K562 (cell line): Measurements from ENCODE around the gene MARCHF5. TPM values are rescaled to one million over a fixed set of nuclear protein-coding genes. Genes with fewer than 3 reads are reported as not detected.

Experiments used
- CREB1 ChIP-seq, 2 experiments: sonication (generic) in 1 of 2; formaldehyde crosslinking in 1 of 2; IDR thresholded peaks; 2 replicates each; pipeline versions ENCODE4 v1.6.1 to v1.8.0; 2012 to 2022; ENCODE audit warnings: inconsistent platforms in 1 of 2, mild to moderate bottlenecking in 1 of 2, missing genetic modification reagents in 1 of 2, moderate library complexity in 1 of 2
- HNRNPK ChIP-seq: fragments of 200-400 bp; formaldehyde crosslinking; IDR thresholded peaks from one replicate; pipeline ENCODE4 v1.6.1; 2018; ENCODE audit warnings: mild to moderate bottlenecking, low read depth, low read length; ENCODE audit not compliant: poor library complexity, severe bottlenecking
- MAFK ChIP-seq: IDR thresholded peaks from 2 replicates; pipeline ENCODE4 v1.6.1; 2011; ENCODE audit warnings: low read length, improper control_type of control experiment
- MCM3 ChIP-seq: fragments of 450-650 bp; IDR thresholded peaks from 2 replicates; pipeline ENCODE4 v1.6.1; 2016
- PCBP2 ChIP-seq: fragments of 200-400 bp; formaldehyde crosslinking; IDR thresholded peaks from 2 replicates; pipeline ENCODE4 v1.6.1; 2018; ENCODE audit warnings: low read length, low read depth, mild to moderate bottlenecking, moderate library complexity; ENCODE audit not compliant: poor library complexity, severe bottlenecking
- PHF20 ChIP-seq: fragments of 450-650 bp; IDR thresholded peaks from 2 replicates; pipeline ENCODE4 v1.6.1; 2018; ENCODE audit not compliant: partially characterized antibody
- RBM34 ChIP-seq: fragments of 200-400 bp; formaldehyde crosslinking; IDR thresholded peaks from 2 replicates; pipeline ENCODE4 v1.6.1; 2018; ENCODE audit warnings: low read length, borderline replicate concordance; ENCODE audit not compliant: insufficient read depth
- SMARCA4 ChIP-seq: fragments of 450-650 bp; IDR thresholded peaks from 2 replicates; pipeline ENCODE4 v1.6.1; 2016
- TOE1 ChIP-seq, 2 experiments: fragments of 450-650 bp in 1 of 2; sonication (generic) in 1 of 2; formaldehyde crosslinking in 1 of 2; IDR thresholded peaks; 2 replicates each; pipeline versions ENCODE4 v1.7.1 to v1.8.0; 2016 to 2022; ENCODE audit warnings: borderline replicate concordance in 2 of 2, mild to moderate bottlenecking in 2 of 2, antibody characterized with exemption in 1 of 2, inconsistent platforms in 1 of 2, low read depth in 1 of 2, missing genetic modification reagents in 1 of 2, moderate library complexity in 1 of 2
- XRCC5 ChIP-seq: fragments of 200-400 bp; formaldehyde crosslinking; IDR thresholded peaks from 2 replicates; pipeline ENCODE4 v1.6.1; 2017; ENCODE audit warnings: low read depth, mild to moderate bottlenecking, low read length
- ZNF263 ChIP-seq: sonication (generic); formaldehyde crosslinking; IDR thresholded peaks from 2 replicates; pipeline ENCODE4 v1.8.0; 2022; ENCODE audit warnings: mild to moderate bottlenecking, missing genetic modification reagents, borderline replicate concordance
- ZNF699 ChIP-seq: fragments of 250-450 bp; sonication (Bioruptor Pico); IDR thresholded peaks from 2 replicates; pipeline ENCODE4 v1.8.0; 2021; ENCODE audit warnings: mild to moderate bottlenecking, moderate library complexity; ENCODE audit not compliant: insufficient replicate concordance
- ZNF717 ChIP-seq: fragments of 250-450 bp; sonication (Bioruptor Pico); IDR thresholded peaks from 2 replicates; pipeline ENCODE4 v1.5.0; 2021
- polyA plus RNA-seq, 8 experiments: library from polyadenylated mRNA; depleted of rRNA in 4 of 8; stranded (reverse) in 5 of 8; unstranded in 3 of 8; fragments of >200 nt; fragmentation: Nextera tagmentation in 2 of 8; fragmentation: Illumina TruSeq in 1 of 8; extraction: Ambion mirVana in 2 of 8; extraction: Trizol in 1 of 8; gene quantifications; 2 replicates each; pipeline versions ENCODE4 v1.2.1 to v1.2.3, GENCODE V29; 2011 to 2014; ENCODE audit warnings: inconsistent platforms in 1 of 8, missing spikeins in 1 of 8
- total RNA-seq, 7 experiments: library from RNA; depleted of rRNA in 6 of 7; stranded (reverse); fragments of >200 nt in 6 of 7; fragmentation: Illumina TruSeq in 2 of 7; extraction: Trizol in 2 of 7; gene quantifications; 2 replicates each; pipeline versions ENCODE4 v1.2.1 to v1.2.3, GENCODE V29; 2011 to 2021; ENCODE audit warnings: low replicate concordance in 1 of 7
- TF ChIP-seq, protein P1 (sequence below), 3 experiments: fragments of 200-800 bp in 1 of 3; fragments of 250-450 bp in 1 of 3; fragments of 450-650 bp in 1 of 3; sonication (Bioruptor Pico) in 1 of 3; sonication (Bioruptor generic) in 1 of 3; formaldehyde crosslinking in 1 of 3; IDR thresholded peaks; 2 replicates each; pipeline versions ENCODE4 v1.6.1 to v1.8.0; 2016 to 2022; ENCODE audit warnings: mild to moderate bottlenecking in 2 of 3, missing genetic modification characterization in 2 of 3, missing compliant biosample characterization in 1 of 3, moderate library complexity in 1 of 3
- TF ChIP-seq, protein P2 (sequence below): fragments of 450-650 bp; IDR thresholded peaks from 2 replicates; pipeline ENCODE4 v1.6.1; 2014; ENCODE audit warnings: low read depth, mild to moderate bottlenecking, moderate library complexity, borderline replicate concordance
- TF ChIP-seq, protein P3 (sequence below): sonication (generic); formaldehyde crosslinking; IDR thresholded peaks from 2 replicates; pipeline ENCODE4 v1.9.0; 2022; ENCODE audit warnings: mild to moderate bottlenecking, missing genetic modification reagents
- TF ChIP-seq, protein P4 (sequence below), 2 experiments: fragments of 450-650 bp in 1 of 2; sonication (generic) in 1 of 2; formaldehyde crosslinking; conservative IDR thresholded peaks; 2 replicates each; pipeline versions ENCODE4 v1.4.0 to v1.8.1; 2020 to 2022; ENCODE audit warnings: mild to moderate bottlenecking in 1 of 2, missing genetic modification reagents in 1 of 2

MARCHF5 gene
- total and polyA plus RNA-seq, 9 of the 15 experiments (the other 6 are each of a cell fraction or from before 2014, with no cell fraction given): 3.4 to 27.2 (median 11.5) TPM

DNA sequence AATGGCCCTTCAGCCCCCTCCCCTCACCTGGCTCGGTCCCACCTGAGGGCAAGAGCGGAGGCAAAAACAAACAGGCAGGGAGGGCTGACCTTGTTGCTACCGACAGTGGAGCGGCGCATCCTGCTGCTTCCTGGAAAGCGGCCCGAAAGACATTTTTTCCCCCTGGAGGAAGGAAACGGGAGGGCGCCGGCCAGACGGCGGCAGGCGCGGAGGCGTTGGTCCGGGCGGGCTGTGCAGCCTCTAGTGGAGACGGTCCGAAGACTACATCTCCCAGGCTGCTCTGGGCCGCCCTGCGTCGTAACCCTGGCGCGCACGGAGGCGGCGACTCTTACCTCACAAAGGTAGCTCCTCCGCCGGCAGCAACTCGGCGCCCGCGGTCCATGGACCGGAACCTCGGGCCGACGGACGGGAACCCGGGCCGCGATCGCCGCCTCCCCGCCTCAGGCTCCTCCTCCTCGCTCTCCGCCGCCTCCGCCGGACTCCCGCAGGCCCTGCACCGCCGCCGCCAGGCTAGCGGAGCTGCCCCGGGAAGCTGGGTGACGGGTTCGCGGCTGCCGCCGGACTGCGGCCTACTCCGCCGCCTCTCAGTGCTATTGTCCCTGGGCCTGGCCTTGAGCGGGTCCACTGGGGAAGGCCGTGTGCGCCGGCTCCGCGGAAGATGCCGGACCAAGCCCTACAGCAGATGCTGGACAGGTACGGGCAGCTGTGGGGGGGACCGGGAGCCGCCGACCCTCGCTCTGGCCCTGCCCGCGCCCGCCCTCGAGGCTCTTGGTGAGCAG lies at the start of gene MARCHF5, which contains the start of gene CPEB3 (continued):
- TF ChIP-seq, protein P1, sequence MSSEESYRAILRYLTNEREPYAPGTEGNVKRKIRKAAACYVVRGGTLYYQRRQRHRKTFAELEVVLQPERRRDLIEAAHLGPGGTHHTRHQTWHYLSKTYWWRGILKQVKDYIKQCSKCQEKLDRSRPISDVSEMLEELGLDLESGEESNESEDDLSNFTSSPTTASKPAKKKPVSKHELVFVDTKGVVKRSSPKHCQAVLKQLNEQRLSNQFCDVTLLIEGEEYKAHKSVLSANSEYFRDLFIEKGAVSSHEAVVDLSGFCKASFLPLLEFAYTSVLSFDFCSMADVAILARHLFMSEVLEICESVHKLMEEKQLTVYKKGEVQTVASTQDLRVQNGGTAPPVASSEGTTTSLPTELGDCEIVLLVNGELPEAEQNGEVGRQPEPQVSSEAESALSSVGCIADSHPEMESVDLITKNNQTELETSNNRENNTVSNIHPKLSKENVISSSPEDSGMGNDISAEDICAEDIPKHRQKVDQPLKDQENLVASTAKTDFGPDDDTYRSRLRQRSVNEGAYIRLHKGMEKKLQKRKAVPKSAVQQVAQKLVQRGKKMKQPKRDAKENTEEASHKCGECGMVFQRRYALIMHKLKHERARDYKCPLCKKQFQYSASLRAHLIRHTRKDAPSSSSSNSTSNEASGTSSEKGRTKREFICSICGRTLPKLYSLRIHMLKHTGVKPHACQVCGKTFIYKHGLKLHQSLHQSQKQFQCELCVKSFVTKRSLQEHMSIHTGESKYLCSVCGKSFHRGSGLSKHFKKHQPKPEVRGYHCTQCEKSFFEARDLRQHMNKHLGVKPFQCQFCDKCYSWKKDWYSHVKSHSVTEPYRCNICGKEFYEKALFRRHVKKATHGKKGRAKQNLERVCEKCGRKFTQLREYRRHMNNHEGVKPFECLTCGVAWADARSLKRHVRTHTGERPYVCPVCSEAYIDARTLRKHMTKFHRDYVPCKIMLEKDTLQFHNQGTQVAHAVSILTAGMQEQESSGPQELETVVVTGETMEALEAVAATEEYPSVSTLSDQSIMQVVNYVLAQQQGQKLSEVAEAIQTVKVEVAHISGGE (CRISPR knock-in tag; IDR thresholded peaks at IDR 0.05): peak; percentile 16 to 95 (median 64); a peak in 5 of 6 replicates
- TF ChIP-seq CREB1 (IDR thresholded peaks at IDR 0.05) (peak; percentile 96), CREB1 (CRISPR knock-in tag; IDR thresholded peaks at IDR 0.05) (peak; percentile 91), RBM34 (no peak), ZNF699 (CRISPR knock-in tag) (no peak), TOE1 (IDR thresholded peaks at IDR 0.05; ENCODE audit: borderline replicate concordance) (0 out of 2 replicates have a peak, but pooled peaks have one; percentile 32), TOE1 (CRISPR knock-in tag; IDR thresholded peaks at IDR 0.05; ENCODE audit: borderline replicate concordance, low read depth) (no peak), ZNF717 (no peak), MAFK (no peak), ZNF263 (CRISPR knock-in tag) (no peak; the same call in 1 of the 2 replicates), SMARCA4 (no peak), PCBP2 (no peak), MCM3 (no peak), XRCC5 (peak; percentile 55), PHF20 (peak; percentile 53), HNRNPK (no peak)
- TF ChIP-seq, protein P2, sequence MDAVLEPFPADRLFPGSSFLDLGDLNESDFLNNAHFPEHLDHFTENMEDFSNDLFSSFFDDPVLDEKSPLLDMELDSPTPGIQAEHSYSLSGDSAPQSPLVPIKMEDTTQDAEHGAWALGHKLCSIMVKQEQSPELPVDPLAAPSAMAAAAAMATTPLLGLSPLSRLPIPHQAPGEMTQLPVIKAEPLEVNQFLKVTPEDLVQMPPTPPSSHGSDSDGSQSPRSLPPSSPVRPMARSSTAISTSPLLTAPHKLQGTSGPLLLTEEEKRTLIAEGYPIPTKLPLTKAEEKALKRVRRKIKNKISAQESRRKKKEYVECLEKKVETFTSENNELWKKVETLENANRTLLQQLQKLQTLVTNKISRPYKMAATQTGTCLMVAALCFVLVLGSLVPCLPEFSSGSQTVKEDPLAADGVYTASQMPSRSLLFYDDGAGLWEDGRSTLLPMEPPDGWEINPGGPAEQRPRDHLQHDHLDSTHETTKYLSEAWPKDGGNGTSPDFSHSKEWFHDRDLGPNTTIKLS: peak; percentile 75
- TF ChIP-seq, protein P3, sequence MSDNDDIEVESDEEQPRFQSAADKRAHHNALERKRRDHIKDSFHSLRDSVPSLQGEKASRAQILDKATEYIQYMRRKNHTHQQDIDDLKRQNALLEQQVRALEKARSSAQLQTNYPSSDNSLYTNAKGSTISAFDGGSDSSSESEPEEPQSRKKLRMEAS: peak; percentile 48; the same call in 1 of the 2 replicates
- TF ChIP-seq, protein P4, sequence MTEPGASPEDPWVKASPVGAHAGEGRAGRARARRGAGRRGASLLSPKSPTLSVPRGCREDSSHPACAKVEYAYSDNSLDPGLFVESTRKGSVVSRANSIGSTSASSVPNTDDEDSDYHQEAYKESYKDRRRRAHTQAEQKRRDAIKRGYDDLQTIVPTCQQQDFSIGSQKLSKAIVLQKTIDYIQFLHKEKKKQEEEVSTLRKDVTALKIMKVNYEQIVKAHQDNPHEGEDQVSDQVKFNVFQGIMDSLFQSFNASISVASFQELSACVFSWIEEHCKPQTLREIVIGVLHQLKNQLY (CRISPR knock-in tag; conservative IDR thresholded peaks at IDR 0.05): no peak
